Measurements from ENCODE around the gene XYLB.

XYLB gene

DNA sequence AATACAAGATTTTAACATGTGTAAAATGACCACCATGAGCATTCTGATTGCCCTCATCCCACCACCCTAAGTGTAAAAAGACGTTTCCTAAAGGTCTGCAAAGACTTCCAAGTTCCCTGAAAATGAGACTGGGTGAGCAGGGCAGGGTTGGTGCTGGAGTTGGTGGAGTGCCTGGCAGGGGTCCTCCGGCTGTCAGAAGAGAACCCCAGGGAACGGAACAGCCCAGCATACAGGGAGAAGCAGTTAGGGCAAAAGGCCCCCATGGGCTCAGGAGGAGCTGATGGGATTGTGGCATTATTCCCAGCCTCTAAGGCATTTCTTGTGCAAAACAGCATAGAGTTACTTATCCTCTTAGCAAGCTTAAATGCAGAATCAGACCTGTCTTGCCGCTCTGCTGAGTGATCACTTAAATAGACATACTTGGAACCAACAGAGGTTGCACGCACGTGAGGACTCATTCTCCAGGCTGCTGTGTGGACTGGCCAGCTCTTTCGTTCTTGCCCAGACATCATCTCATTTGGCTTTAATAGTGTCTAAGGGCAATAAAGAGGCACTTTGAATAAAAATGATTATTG is 36.0 kb downstream of the XYLB start:
- DNase-seq (ENCODE audit: insufficient read length, low spot score) (no peak), FAIRE-seq (no peak)
- TF ChIP-seq POLR2A (IDR thresholded peaks at IDR 0.05; ENCODE audit: low read depth, low read length) (no peak), PAX5 (IDR thresholded peaks at IDR 0.05; ENCODE audit: insufficient read depth, low read length, severe bottlenecking) (no peak), POU2F2 (IDR thresholded peaks at IDR 0.05; ENCODE audit: low read depth, low read length) (no peak), SPI1 (IDR thresholded peaks at IDR 0.05; ENCODE audit: low read depth, low read length) (no peak), TAF1 (IDR thresholded peaks at IDR 0.05; ENCODE audit: low read depth, low read length) (no peak), POLR2AphosphoS5 (IDR thresholded peaks at IDR 0.05; ENCODE audit: low read depth, low read length) (no peak)

DNA sequence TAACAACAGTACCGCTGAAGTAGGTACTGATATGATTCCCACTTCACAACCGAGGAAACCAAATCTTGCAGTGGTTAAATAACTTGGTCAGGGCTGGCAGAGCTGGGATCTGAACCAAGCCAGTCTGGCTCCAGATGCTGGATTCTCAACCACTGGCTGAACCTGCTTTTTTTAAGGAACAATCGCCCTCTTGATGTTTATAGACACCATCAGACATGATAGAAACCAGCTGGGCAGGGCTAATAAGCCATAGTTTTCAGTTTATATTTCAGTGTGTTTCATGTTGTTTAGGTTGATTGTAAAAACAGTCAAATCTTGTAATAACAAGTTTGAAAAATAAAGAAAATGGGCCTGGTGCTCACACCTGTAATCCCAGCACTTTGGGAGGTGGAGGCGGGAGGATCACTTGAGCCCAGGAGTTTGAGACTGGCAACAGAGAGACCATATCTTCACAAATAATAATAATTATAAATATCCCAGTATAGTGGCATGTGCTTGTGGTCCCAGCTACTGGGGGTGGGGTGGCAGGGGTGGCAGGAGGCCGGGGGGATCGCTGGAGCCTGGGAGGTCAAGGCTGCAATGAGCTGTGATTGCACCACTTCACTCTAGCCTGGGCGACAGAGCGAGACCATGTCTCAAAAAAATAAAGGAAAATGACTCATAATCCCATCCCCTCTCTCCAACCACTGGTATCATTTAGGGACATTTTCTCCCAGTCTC is 36.7 kb downstream of the XYLB start:
- TF ChIP-seq POU2F2 (IDR thresholded peaks at IDR 0.05; ENCODE audit: low read depth, low read length): no peak
- no peak for TF ChIP-seq TAF1 (IDR thresholded peaks at IDR 0.05; ENCODE audit: low read depth, low read length)
- no peak for TF ChIP-seq POLR2AphosphoS5 (IDR thresholded peaks at IDR 0.05; ENCODE audit: low read depth, low read length)
- no peak for TF ChIP-seq SPI1 (IDR thresholded peaks at IDR 0.05; ENCODE audit: low read depth, low read length)
- no peak for TF ChIP-seq PAX5 (IDR thresholded peaks at IDR 0.05; ENCODE audit: insufficient read depth, low read length, severe bottlenecking)
- FAIRE-seq (no peak), DNase-seq (ENCODE audit: insufficient read length, low spot score) (no peak)

DNA sequence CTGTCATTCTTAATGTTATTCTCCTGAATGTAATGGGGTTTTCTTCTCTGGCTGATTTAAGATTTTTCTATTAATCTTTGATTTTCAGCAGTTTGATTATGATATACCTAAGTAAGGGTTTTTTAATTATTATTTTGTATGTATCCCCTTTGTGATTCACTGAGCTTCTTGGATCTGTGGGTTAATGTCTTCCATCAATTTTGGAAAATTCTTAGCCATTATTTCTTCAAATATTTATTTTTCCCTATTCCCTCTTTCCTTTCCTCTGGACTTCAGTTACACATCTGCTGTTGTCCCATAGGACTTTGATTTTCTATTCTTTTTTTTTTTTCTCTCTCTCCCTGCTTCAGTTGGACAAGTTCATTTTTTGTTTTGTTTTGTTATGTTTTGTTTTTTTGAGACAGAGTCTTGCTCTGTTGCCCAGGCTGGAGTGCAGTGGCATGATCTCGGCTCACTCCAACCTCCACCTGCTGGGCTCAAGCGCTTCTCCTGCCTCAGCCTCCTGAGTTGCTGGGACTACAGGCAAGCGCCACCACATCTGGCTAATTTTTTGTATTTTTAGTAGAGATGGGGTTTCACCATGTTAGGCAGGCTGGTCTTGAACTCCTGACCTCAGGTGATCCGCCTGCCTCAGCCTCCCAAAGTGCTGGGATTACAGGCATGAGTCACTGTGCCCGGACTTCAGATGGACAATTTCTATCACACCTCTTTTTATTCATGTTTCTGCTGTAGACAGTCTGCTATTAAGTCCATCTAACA is 40.6 kb downstream of the XYLB start:
- no peak for TF ChIP-seq SPI1 (IDR thresholded peaks at IDR 0.05; ENCODE audit: low read depth, low read length)
- TF ChIP-seq POLR2A (IDR thresholded peaks at IDR 0.05; ENCODE audit: low read depth, low read length): no peak
- TF ChIP-seq PAX5 (IDR thresholded peaks at IDR 0.05; ENCODE audit: insufficient read depth, low read length, severe bottlenecking): no peak
- DNase-seq (ENCODE audit: insufficient read length, low spot score): no peak
- FAIRE-seq: no peak

DNA sequence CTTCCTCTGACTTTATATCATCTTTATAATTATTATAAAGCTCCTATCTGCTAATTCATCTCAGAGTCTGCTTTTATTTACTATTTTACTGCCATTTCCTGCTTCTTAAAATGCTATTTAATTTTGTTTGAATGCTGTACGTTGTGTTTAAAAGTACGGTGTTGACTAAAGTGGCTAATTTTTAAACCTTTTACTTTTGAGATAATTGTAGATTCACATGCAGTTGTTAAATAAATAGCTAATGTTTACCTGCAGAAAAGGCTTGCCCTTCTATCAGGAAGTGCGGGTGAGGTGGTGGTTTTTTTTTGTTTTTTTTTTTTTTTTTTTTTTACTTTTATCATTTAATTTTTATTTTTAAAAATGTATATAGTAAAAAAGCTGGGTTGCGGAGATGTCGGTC is 41.3 kb downstream of the XYLB start:
- DNase-seq (ENCODE audit: insufficient read length, low spot score) (no peak), FAIRE-seq (no peak)
- TF ChIP-seq SPI1 (IDR thresholded peaks at IDR 0.05; ENCODE audit: low read depth, low read length) (no peak), PAX5 (IDR thresholded peaks at IDR 0.05; ENCODE audit: insufficient read depth, low read length, severe bottlenecking) (no peak)

DNA sequence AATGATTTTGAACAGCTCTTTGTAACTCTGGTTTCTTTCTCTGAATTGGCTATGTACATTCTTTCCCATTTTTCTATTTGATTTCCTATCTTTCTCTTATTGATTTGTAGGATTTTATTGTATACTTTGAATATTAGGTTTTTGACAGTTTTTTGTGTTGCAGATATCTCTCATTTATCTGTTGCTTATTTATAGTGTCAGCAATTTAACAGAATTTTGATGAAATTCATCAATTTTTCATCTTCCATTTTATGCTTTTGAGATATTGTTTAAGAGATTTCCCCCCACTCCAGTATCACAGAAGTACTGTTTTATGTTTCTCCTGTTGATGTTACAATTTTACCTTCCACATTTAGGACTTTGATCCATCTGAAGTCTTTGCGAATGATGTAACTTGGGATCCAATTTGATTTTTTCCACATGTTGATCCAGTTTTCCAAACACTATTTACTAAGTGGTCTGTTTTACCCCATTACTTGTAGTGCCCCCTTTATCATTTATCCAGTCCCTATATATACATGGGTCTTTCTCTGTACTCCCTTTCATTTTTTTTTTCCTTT is 46.1 kb downstream of the XYLB start:
- no peak for FAIRE-seq
- TF ChIP-seq TAF1 (IDR thresholded peaks at IDR 0.05; ENCODE audit: low read depth, low read length) (no peak), POLR2AphosphoS5 (IDR thresholded peaks at IDR 0.05; ENCODE audit: low read depth, low read length) (no peak), SPI1 (IDR thresholded peaks at IDR 0.05; ENCODE audit: low read depth, low read length) (no peak), POLR2A (IDR thresholded peaks at IDR 0.05; ENCODE audit: low read depth, low read length) (no peak), PAX5 (IDR thresholded peaks at IDR 0.05; ENCODE audit: insufficient read depth, low read length, severe bottlenecking) (no peak), POU2F2 (IDR thresholded peaks at IDR 0.05; ENCODE audit: low read depth, low read length) (no peak)
- DNase-seq (ENCODE audit: insufficient read length, low spot score): no peak

DNA sequence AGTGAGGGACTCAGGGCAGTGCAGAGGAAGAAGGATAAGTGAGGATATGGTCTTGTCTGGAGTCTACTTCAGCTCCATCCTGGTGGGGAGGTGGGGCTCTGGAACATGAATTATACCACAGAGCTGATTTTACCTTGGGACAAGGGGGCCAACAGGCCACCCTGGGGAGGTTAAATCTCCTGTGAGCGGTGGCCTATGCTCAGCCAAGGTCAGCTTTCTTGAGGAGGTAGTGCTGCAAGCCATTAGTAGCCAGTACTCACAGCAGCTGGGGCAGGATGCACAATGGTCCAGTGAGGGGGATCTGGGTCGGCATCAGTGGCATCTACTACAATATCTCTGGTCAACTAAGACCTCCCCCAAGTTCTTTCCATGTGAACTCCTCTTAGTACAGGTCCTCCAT is 49.7 kb downstream of the XYLB start:
- DNase-seq (ENCODE audit: insufficient read length, low spot score) (no peak), FAIRE-seq (no peak)
- no peak for TF ChIP-seq POLR2AphosphoS5 (IDR thresholded peaks at IDR 0.05; ENCODE audit: low read depth, low read length)

DNA sequence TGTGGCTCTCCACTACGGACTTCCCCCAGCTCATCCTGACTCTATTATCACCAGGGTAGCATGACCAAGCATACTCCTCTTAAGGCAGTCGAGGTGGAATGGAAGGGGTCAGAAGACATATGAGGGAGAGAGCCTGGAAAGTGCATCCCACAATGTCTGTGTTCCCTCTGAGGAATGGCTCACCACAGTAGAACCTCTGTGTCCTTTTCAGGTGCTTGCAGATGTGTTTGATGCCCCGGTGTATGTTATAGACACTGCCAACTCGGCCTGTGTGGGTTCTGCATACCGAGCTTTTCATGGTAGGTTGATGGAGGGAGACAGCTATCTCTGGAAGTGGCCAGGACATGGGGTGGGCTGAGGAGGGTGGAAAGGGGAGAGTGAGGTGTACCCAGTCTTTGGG is 50.3 kb downstream of the XYLB start:
- no peak for FAIRE-seq
- DNase-seq (ENCODE audit: insufficient read length, low spot score): no peak
- no peak for TF ChIP-seq POLR2A (IDR thresholded peaks at IDR 0.05; ENCODE audit: low read depth, low read length)
- TF ChIP-seq POU2F2 (IDR thresholded peaks at IDR 0.05; ENCODE audit: low read depth, low read length): no peak
- TF ChIP-seq SPI1 (IDR thresholded peaks at IDR 0.05; ENCODE audit: low read depth, low read length): no peak
- TF ChIP-seq PAX5 (IDR thresholded peaks at IDR 0.05; ENCODE audit: insufficient read depth, low read length, severe bottlenecking): no peak
- TF ChIP-seq TAF1 (IDR thresholded peaks at IDR 0.05; ENCODE audit: low read depth, low read length): no peak
- TF ChIP-seq POLR2AphosphoS5 (IDR thresholded peaks at IDR 0.05; ENCODE audit: low read depth, low read length): no peak

DNA sequence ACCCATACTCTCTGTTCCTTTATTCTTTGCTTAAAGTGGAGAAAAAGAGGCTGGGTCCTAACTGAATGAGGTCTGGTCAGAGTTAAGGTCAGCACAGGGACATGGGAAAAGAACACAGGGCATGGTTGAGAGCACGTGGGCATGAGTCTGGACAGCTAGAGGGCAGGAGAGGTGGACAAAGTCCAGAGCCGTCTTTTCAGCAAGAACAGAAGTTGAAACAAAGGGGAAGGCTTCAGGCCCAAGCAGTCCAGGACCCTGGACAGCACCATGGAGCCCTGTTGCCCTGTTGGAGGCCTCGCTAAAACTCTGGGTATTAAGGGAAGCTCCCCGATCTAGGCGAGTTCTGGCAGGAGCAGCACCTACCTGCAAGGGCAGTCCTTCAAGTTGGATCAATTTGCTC is 50.7 kb downstream of the XYLB start:
- DNase-seq (ENCODE audit: insufficient read length, low spot score) (no peak), FAIRE-seq (no peak)
- no peak for TF ChIP-seq TAF1 (IDR thresholded peaks at IDR 0.05; ENCODE audit: low read depth, low read length)
- no peak for TF ChIP-seq POU2F2 (IDR thresholded peaks at IDR 0.05; ENCODE audit: low read depth, low read length)
- TF ChIP-seq POLR2A (IDR thresholded peaks at IDR 0.05; ENCODE audit: low read depth, low read length): no peak
- TF ChIP-seq SPI1 (IDR thresholded peaks at IDR 0.05; ENCODE audit: low read depth, low read length): no peak
- no peak for TF ChIP-seq PAX5 (IDR thresholded peaks at IDR 0.05; ENCODE audit: insufficient read depth, low read length, severe bottlenecking)
- no peak for TF ChIP-seq POLR2AphosphoS5 (IDR thresholded peaks at IDR 0.05; ENCODE audit: low read depth, low read length)

DNA sequence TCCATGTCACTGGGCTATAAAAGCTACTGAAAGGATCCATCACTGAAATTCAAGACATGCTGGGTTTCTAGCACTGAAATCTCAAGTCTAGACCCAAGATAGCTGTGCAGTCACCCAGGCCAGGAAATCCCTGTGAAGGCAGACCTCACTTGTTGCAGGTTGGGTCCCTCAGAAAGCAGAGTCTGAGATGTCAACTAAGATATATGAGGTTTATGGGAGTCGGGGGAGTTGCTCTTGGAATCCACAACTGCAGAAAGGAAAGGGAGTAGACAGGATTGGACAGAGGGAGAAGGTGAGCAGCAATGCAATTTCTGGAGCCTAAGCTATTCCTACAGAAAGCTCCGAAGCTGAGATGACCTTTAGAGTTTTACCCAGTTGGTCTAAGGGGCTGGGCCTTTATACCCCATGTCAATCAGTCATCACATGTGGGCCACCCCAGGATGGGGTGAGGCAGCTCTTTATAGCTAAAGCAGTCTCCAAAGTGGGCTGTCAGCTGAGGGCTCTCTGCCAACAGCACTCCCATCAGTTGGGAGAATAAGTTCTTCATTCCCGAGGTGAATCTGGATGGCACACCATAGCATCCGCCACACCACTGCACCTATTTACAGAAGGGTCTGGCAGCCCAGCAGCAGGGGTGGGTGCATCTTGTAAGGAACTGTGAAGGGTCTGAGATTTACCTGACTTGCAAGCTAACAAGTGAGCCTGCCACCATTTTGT is 54.8 kb downstream of the XYLB start:
- FAIRE-seq (no peak), DNase-seq (ENCODE audit: insufficient read length, low spot score) (no peak)
- TF ChIP-seq POLR2AphosphoS5 (IDR thresholded peaks at IDR 0.05; ENCODE audit: low read depth, low read length): no peak
- TF ChIP-seq POLR2A (IDR thresholded peaks at IDR 0.05; ENCODE audit: low read depth, low read length): no peak
- no peak for TF ChIP-seq PAX5 (IDR thresholded peaks at IDR 0.05; ENCODE audit: insufficient read depth, low read length, severe bottlenecking)
- TF ChIP-seq TAF1 (IDR thresholded peaks at IDR 0.05; ENCODE audit: low read depth, low read length): no peak
- TF ChIP-seq POU2F2 (IDR thresholded peaks at IDR 0.05; ENCODE audit: low read depth, low read length): no peak
- TF ChIP-seq SPI1 (IDR thresholded peaks at IDR 0.05; ENCODE audit: low read depth, low read length): no peak

Data from GM12891 (cell line).